ENCODE data around the gene WBP11.

WBP11 gene

GRCh38 chr12:14825256-14825655, 22.0 kb upstream of the WBP11 start:
- H3K4me3 ChIP-seq (ENCODE audit: low read depth, low read length): no peak overlapping the region
- no peak for TF ChIP-seq CTCF (IDR thresholded peaks at IDR 0.05; ENCODE audit: low read depth, low read length, missing control alignments)
- no peak for DNase-seq (ENCODE audit: low read depth)

- DNase-seq (ENCODE audit: low read depth): no peak
- H3K4me3 ChIP-seq (ENCODE audit: low read depth, low read length): no peak overlapping the region
Observed at GRCh38 chr12:14824012-14824634, 20.8 kb upstream of the WBP11 start.

GRCh38 chr12:14814014-14814413, 10.7 kb upstream of the WBP11 start, which contains the start of gene SMCO3:
TSS of gene SMCO3 (minus strand) at chr12:14814182. CDS start at chr12:14806680, 7,502 bp downstream.
- DNase-seq (ENCODE audit: low read depth): no peak
- H3K4me3 ChIP-seq (ENCODE audit: low read depth, low read length): no peak within 1 kb of the TSS
- no peak for TF ChIP-seq CTCF (IDR thresholded peaks at IDR 0.05; ENCODE audit: low read depth, low read length, missing control alignments)

More at GRCh38 chr12:14824012-14824634, 20.8 kb upstream of the WBP11 start:
- no peak for TF ChIP-seq CTCF (IDR thresholded peaks at IDR 0.05; ENCODE audit: low read depth, low read length, missing control alignments)

- no peak for TF ChIP-seq CTCF (IDR thresholded peaks at IDR 0.05; ENCODE audit: low read depth, low read length, missing control alignments)
- H3K4me3 ChIP-seq (ENCODE audit: low read depth, low read length): no peak overlapping the region
- DNase-seq (ENCODE audit: low read depth): no peak
Observed at GRCh38 chr12:14811486-14811885, 8.2 kb upstream of the WBP11 start.

GRCh38 chr12:14810953-14811483, 7.7 kb upstream of the WBP11 start:
- DNase-seq (ENCODE audit: low read depth): no peak
- no peak overlapping the region for H3K4me3 ChIP-seq (ENCODE audit: low read depth, low read length)
- peak; percentile 8 for TF ChIP-seq CTCF (IDR thresholded peaks at IDR 0.05; ENCODE audit: low read depth, low read length, missing control alignments)

GRCh38 chr12:14810167-14810952, 7.1 kb upstream of the WBP11 start:
- TF ChIP-seq CTCF (IDR thresholded peaks at IDR 0.05; ENCODE audit: low read depth, low read length, missing control alignments): no peak
- H3K4me3 ChIP-seq (ENCODE audit: low read depth, low read length): no peak overlapping the region
- DNase-seq (ENCODE audit: low read depth): no peak
